Stomach (tissue), 9 donors: ENCODE data around the gene GABRB1. TPM values are rescaled to one million over a fixed set of nuclear protein-coding genes. Genes with fewer than 3 reads are reported as not detected.
"Not testable (repeated sequence)": the region's sequence is repeated elsewhere in the genome, so short reads cannot be mapped to it uniquely, and the experiment has no call there.

Experiments
- DNase-seq, 2 donors: peaks; one replicate each; pipeline versions ENCODE4 v3.0.0 to v3.0.0-alpha.2; 2013 to 2019
- H3K27ac ChIP-seq, 5 donors: fragments of 200-600 bp in 4 of 5; sonication (generic) in 4 of 5; one replicate each; pipeline ENCODE4 v1.5.1; 2013 to 2019; ENCODE audit warnings: mild to moderate bottlenecking in 1 of 5, moderate library complexity in 1 of 5
- H3K27me3 ChIP-seq, 3 donors: fragments of 200-600 bp; sonication (generic); one replicate each; pipeline ENCODE4 v1.5.1; 2017 to 2019; ENCODE audit warnings: mixed run types in 1 of 3
- H3K36me3 ChIP-seq, 4 donors: fragments of 200-600 bp; sonication (generic); 1 replicate in 3 of 4; 2 replicates in 1 of 4; pipeline ENCODE4 v1.5.1; 2016 to 2019
- H3K4me1 ChIP-seq, 4 donors: fragments of 200-600 bp; sonication (generic); one replicate each; pipeline ENCODE4 v1.5.1; 2016 to 2019
- H3K4me3 ChIP-seq, 4 donors: fragments of 200-600 bp; sonication (generic) in 3 of 4; one replicate each; pipeline ENCODE4 v1.5.1; 2016 to 2019; ENCODE audit warnings: mild to moderate bottlenecking in 1 of 4
- H3K9me3 ChIP-seq, 4 donors: fragments of 200-600 bp; sonication (generic); one replicate each; pipeline ENCODE4 v1.5.1; 2016 to 2019
- CTCF ChIP-seq, 7 experiments: fragments of 450-650 bp in 4 of 7; fragments of 200-600 bp in 3 of 7; sonication (generic) in 3 of 7; IDR thresholded peaks; one replicate each; pipeline ENCODE4 v1.5.1; 2016 to 2019; ENCODE audit warnings: antibody characterized with exemption in 7 of 7, control low read depth in 2 of 7, mild to moderate bottlenecking in 1 of 7
- EP300 ChIP-seq: sonication (generic); formaldehyde crosslinking; IDR thresholded peaks from one replicate; pipeline ENCODE4 v1.6.1; 2017; ENCODE audit warnings: antibody characterized with exemption
- POLR2A ChIP-seq, 4 donors: fragments of 450-650 bp; IDR thresholded peaks; one replicate each; pipeline ENCODE4 v1.6.1; 2016; ENCODE audit warnings: antibody characterized with exemption in 4 of 4, control low read depth in 2 of 4, mild to moderate bottlenecking in 1 of 4, moderate library complexity in 1 of 4
- POLR2AphosphoS5 ChIP-seq, 3 donors: sonication (generic); formaldehyde crosslinking; IDR thresholded peaks; one replicate each; pipeline ENCODE4 v1.6.1; 2016; ENCODE audit warnings: antibody characterized with exemption in 3 of 3
- WGBS, 5 donors: extraction: QIAGEN DNeasy Blood & Tissue Kit in 3 of 5; methylation state at CpG; one replicate each; pipeline versions ENCODE4 v1.1.5 to v1.1.7; 2013 to 2018; 5-methylcytosine and 5-hydroxymethylcytosine counted together
- intact Hi-C: fragments of 100-400 bp; cut with DNase I; formaldehyde crosslinking; loops from one replicate; pipeline ENCODE4 v1.15.1; 2023; ENCODE audit warnings: low total_unique reads
- polyA plus RNA-seq, 3 donors: library from polyadenylated mRNA; stranded (reverse); fragments of 200-250 nt; gene quantifications; one replicate each; pipeline ENCODE4 v1.2.3, GENCODE V29; 2013
- total RNA-seq, 5 donors: library from RNA; depleted of rRNA; stranded (reverse); fragments of >200 nt; gene quantifications; one replicate each; pipeline versions ENCODE4 v1.1.0 to v1.2.3, GENCODE V29; 2014 to 2016
- donor health status: healthy with polysubstance abuse.
- donor health status: Bipolar disorder and iron deficiency.
- donor health status: healthy.

GABRB1 gene
- total and polyA plus RNA-seq, 8 donors, result 2.8 TPM; not detected in 7

- 82 to 92% (median 86%) methylated on average over 3 of the region's 3 CpGs for WGBS, 5 donors
- DNase-seq, result no peak
- no peak overlapping the region for H3K27ac ChIP-seq
- intact Hi-C loops, result no loop called here
- TF ChIP-seq POLR2A (IDR thresholded peaks at IDR 0.05) (no peak), CTCF (IDR thresholded peaks at IDR 0.05) (no peak), EP300 (no peak)
- H3K9me3 ChIP-seq, result no peaks in the 10 kb centered on the region
- no peaks in the 10 kb centered on the region for H3K4me1 ChIP-seq
- no peaks in the 10 kb centered on the region for H3K36me3 ChIP-seq
- no peak overlapping the region for H3K4me3 ChIP-seq
- peaks cover 0 to 5% (median 0%) of the 10 kb centered on the region in 3 donors for H3K27me3 ChIP-seq
These were observed 342.3 kb downstream of the GABRB1 start for GRCh38 chr4:47373709-47374108.

GRCh38 chr4:47374477-47374876 lies 343.1 kb downstream of the GABRB1 start:
- DNase-seq, result no peak
- Histone ChIP-seq H3K27ac (no peak overlapping the region), H3K9me3 (no peaks in the 10 kb centered on the region), H3K4me3 (no peak overlapping the region), H3K27me3 (peaks cover 0 to 5% (median 0%) of the 10 kb centered on the region in 3 donors), H3K4me1 (no peaks in the 10 kb centered on the region), H3K36me3 (no peaks in the 10 kb centered on the region)
- TF ChIP-seq POLR2A (IDR thresholded peaks at IDR 0.05) (no peak), POLR2AphosphoS5 (IDR thresholded peaks at IDR 0.05) (no peak), CTCF (IDR thresholded peaks at IDR 0.05) (no peak), EP300 (no peak)
- intact Hi-C loops, result no loop called here
- WGBS, 5 donors, result 77 to 92% (median 80%) methylated on average over 1 of the region's 1 CpG

GRCh38 chr4:47378021-47378530 lies 346.7 kb downstream of the GABRB1 start:
- H3K4me1 ChIP-seq, H3K36me3 ChIP-seq, H3K4me3 ChIP-seq, H3K9me3 ChIP-seq, H3K27me3 ChIP-seq, H3K27ac ChIP-seq, intact Hi-C loops, DNase-seq: not testable (repeated sequence)
- 96 to 98% (median 97%) methylated on average over 19 to 37 of the region's 37 CpGs for WGBS, 5 donors

GRCh38 chr4:47381172-47381571 lies 349.8 kb downstream of the GABRB1 start:
- no peak overlapping the region for H3K4me3 ChIP-seq
- no peak for DNase-seq
- TF ChIP-seq POLR2AphosphoS5 (IDR thresholded peaks at IDR 0.05) (no peak), EP300 (no peak), CTCF (IDR thresholded peaks at IDR 0.05) (no peak), POLR2A (IDR thresholded peaks at IDR 0.05) (no peak)
- H3K9me3 ChIP-seq, result no peaks in the 10 kb centered on the region
- H3K27me3 ChIP-seq, result no peaks in the 10 kb centered on the region
- no peaks in the 10 kb centered on the region for H3K4me1 ChIP-seq
- H3K27ac ChIP-seq, result no peak overlapping the region
- no peaks in the 10 kb centered on the region for H3K36me3 ChIP-seq
- intact Hi-C loops, result no loop called here
- WGBS, 5 donors, result 87 to 92% (median 91%) methylated on average over 3 of the region's 3 CpGs

- WGBS, 5 donors, result 58 to 69% (median 60%) methylated on average over 2 of the region's 2 CpGs
- no peaks in the 10 kb centered on the region for H3K27me3 ChIP-seq
- TF ChIP-seq POLR2A (IDR thresholded peaks at IDR 0.05) (no peak), EP300 (no peak), CTCF (IDR thresholded peaks at IDR 0.05) (no peak), POLR2AphosphoS5 (IDR thresholded peaks at IDR 0.05) (no peak)
- no peak overlapping the region for H3K27ac ChIP-seq
- intact Hi-C loops, result no loop called here
- no peaks in the 10 kb centered on the region for H3K36me3 ChIP-seq
- no peaks in the 10 kb centered on the region for H3K9me3 ChIP-seq
- no peaks in the 10 kb centered on the region for H3K4me1 ChIP-seq
- no peak overlapping the region for H3K4me3 ChIP-seq
- no peak for DNase-seq
These were observed 351.5 kb downstream of the GABRB1 start for GRCh38 chr4:47382846-47383360.
